Smooth muscle cell of the pulmonary artery (primary cell): ENCODE results near the gene MBOAT2. TPM values are rescaled to one million over a fixed set of nuclear protein-coding genes. Genes with fewer than 3 reads are reported as not detected.

Experiments used
- total RNA-seq: library from RNA; depleted of rRNA; stranded (reverse); fragments of >200 nt; gene quantifications from 2 replicates; pipeline ENCODE4 v1.2.3, GENCODE V29; 2014

Gene MBOAT2, protein sequence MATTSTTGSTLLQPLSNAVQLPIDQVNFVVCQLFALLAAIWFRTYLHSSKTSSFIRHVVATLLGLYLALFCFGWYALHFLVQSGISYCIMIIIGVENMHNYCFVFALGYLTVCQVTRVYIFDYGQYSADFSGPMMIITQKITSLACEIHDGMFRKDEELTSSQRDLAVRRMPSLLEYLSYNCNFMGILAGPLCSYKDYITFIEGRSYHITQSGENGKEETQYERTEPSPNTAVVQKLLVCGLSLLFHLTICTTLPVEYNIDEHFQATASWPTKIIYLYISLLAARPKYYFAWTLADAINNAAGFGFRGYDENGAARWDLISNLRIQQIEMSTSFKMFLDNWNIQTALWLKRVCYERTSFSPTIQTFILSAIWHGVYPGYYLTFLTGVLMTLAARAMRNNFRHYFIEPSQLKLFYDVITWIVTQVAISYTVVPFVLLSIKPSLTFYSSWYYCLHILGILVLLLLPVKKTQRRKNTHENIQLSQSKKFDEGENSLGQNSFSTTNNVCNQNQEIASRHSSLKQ
- total RNA-seq = 51.4 and 53.8 TPM in 2 replicates

DNA sequence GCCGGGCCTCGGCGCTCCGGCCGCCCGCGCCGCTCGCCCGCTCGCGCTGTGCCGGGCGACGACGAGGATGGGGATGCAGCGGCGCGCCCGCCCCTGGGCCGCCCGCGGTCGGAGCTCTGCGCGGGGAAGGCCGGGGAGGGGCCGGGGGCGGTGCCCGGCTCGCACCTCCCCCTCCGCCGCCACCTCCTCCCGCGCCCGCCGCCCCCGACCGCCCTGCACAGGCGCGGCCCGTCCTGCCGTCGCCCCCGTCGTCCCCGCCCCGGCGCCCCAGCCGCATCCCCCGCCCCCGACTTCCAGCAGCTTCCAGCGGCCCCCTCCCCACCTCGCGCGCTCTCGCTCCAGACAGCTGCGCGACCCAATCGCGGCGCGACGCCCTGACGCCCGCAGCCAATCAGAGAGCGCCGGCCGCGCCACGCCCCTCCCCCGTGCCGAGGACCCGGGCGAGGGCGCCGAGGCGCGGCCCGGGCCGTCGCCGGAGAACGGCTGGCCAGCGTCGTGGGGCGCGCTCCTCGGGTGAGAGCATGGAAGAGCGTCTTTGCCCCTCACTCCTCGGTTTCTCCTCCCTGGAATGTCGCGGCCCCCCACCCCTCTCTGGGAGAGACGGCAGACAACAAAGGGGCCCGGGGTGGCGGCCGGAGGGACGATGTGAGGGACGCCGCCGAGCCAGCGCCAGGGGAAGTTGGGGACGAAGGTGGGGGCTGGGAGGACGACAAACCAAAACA, at the start of gene MBOAT2:
TSS of gene MBOAT2 (minus strand) at position 69 of the 722 bp plus-strand sequence. CDS start 70 bp downstream, outside the sequence.

DNA sequence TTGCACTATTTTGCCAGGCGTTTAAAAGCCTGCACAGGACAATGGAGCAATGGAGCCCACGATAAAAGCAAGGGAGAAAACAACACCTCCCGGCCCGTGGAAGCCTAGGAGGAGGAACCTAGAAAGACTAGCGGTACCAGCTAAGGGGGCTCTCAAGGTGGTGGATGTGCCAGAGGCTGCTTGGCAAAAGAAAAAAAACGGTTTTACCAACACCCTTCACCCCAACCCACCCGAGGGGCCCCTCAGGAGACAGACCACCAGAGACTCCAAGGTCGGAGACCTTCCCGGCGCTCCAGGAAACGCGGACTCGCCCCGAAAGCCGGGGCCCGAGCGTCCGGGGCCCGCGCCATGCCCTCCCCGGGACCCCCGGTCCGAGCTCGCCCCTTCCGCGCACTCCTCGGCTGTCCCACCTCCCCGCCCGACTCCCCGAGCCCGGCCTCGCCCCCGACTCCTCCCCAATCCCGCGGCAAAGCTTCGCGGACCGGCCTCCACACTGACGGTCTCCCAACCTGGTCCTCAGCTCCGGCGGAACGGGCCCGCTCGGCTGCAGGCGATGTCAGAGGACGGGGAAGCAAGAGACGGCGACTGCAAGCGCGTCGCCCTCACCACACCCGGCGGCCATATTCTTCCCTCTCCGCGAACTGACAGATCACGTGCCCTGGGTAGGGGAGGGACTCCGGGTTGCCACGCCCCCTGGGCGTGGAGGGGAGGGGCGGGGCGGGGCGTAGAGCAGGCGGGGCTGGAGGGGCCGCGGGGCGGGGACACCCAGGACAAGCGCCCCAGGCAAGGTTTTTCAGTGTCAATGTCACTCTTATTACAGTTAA, 166.3 kb downstream of the MBOAT2 start, which contains the start of gene KIDINS220:
TSS of gene KIDINS220 (minus strand) at position 643 of the 824 bp plus-strand sequence. CDS start 10,520 bp downstream, outside the sequence.

Other genes starting within 250 kb of the MBOAT2 start
- gene KIDINS220, start 166.1 kb downstream of the MBOAT2 start, total RNA-seq = 74.7 and 90.3 TPM in 2 replicates
- 63.4 and 72.9 TPM in 2 replicates for gene ASAP2, start 203.1 kb upstream of the MBOAT2 start, total RNA-seq